Nephron progenitor cell (in vitro differentiated cells): ENCODE measurements around the gene LMLN.

Experiments
- DNase-seq: peaks from one replicate; pipeline ENCODE4 v3.0.0; 2021
- H3K27ac Mint-ChIP-seq: 2 replicates; pipeline ENCODE4 v1.8.0; 2021; ENCODE audit warnings: mild to moderate bottlenecking, moderate library complexity, mixed read lengths
- H3K27me3 Mint-ChIP-seq: 2 replicates; pipeline ENCODE4 v1.8.0; 2021; ENCODE audit warnings: mild to moderate bottlenecking, low read depth, mixed read lengths; ENCODE audit not compliant: poor library complexity
- H3K36me3 Mint-ChIP-seq: 2 replicates; pipeline ENCODE4 v1.8.0; 2021; ENCODE audit warnings: low read depth, mixed read lengths
- H3K4me1 Mint-ChIP-seq: 2 replicates; pipeline ENCODE4 v1.8.0; 2021; ENCODE audit warnings: mixed read lengths
- H3K4me3 Mint-ChIP-seq: 2 replicates; pipeline ENCODE4 v1.8.0; 2021; ENCODE audit warnings: mild to moderate bottlenecking, moderate library complexity, mixed read lengths
- H3K9me3 Mint-ChIP-seq: 2 replicates; pipeline ENCODE4 v1.8.0; 2021; ENCODE audit warnings: mild to moderate bottlenecking, moderate library complexity, mixed read lengths
- CTCF ChIP-seq: fragments of 200-600 bp; sonication (generic); IDR thresholded peaks from 2 replicates; pipeline ENCODE4 v1.5.0; 2021; ENCODE audit warnings: antibody characterized with exemption

LMLN gene

GRCh38 chr3:197983076-197983475 is 23.1 kb downstream of the LMLN start:
- no peak for TF ChIP-seq CTCF
- H3K4me3 Mint-ChIP-seq = no peak overlapping the region
- peaks cover 7% of the 10 kb centered on the region for H3K36me3 Mint-ChIP-seq
- no peak for DNase-seq
- no peaks in the 10 kb centered on the region for H3K9me3 Mint-ChIP-seq
- no peak overlapping the region for H3K27ac Mint-ChIP-seq
- no peaks in the 10 kb centered on the region for H3K4me1 Mint-ChIP-seq
- H3K27me3 Mint-ChIP-seq = no peaks in the 10 kb centered on the region

- Mint-ChIP-seq H3K27me3 (no peaks in the 10 kb centered on the region), H3K9me3 (no peaks in the 10 kb centered on the region), H3K27ac (no peak overlapping the region), H3K36me3 (peaks cover 35% of the 10 kb centered on the region), H3K4me1 (no peaks in the 10 kb centered on the region), H3K4me3 (no peak overlapping the region)
- no peak for DNase-seq
- no peak for TF ChIP-seq CTCF
Observed at GRCh38 chr3:197989651-197990050, 29.6 kb downstream of the LMLN start.

- no peaks in the 10 kb centered on the region for H3K27me3 Mint-ChIP-seq
Observed at GRCh38 chr3:197994736-197995135, 34.7 kb downstream of the LMLN start.

GRCh38 chr3:197996855-197997254 is 36.8 kb downstream of the LMLN start:
- no peaks in the 10 kb centered on the region for H3K27me3 Mint-ChIP-seq
- no peak for TF ChIP-seq CTCF
- no peak overlapping the region for H3K27ac Mint-ChIP-seq
- peaks cover 28% of the 10 kb centered on the region for H3K36me3 Mint-ChIP-seq
- no peak overlapping the region for H3K4me3 Mint-ChIP-seq
- no peaks in the 10 kb centered on the region for H3K9me3 Mint-ChIP-seq
- H3K4me1 Mint-ChIP-seq = no peaks in the 10 kb centered on the region
- DNase-seq = no peak

More at GRCh38 chr3:197994736-197995135, 34.7 kb downstream of the LMLN start:
- DNase-seq = no peak
- Mint-ChIP-seq H3K4me1 (no peaks in the 10 kb centered on the region), H3K4me3 (no peak overlapping the region), H3K27ac (no peak overlapping the region), H3K36me3 (peaks cover 40% of the 10 kb centered on the region), H3K9me3 (no peaks in the 10 kb centered on the region)
- TF ChIP-seq CTCF = no peak

- no peaks in the 10 kb centered on the region for H3K27me3 Mint-ChIP-seq
- no peak overlapping the region for H3K27ac Mint-ChIP-seq
- no peaks in the 10 kb centered on the region for H3K9me3 Mint-ChIP-seq
- peaks cover 18% of the 10 kb centered on the region for H3K36me3 Mint-ChIP-seq
- TF ChIP-seq CTCF = no peak
- no peak for DNase-seq
- no peaks in the 10 kb centered on the region for H3K4me1 Mint-ChIP-seq
- H3K4me3 Mint-ChIP-seq = no peak overlapping the region
Observed at GRCh38 chr3:197997936-197998335, 37.9 kb downstream of the LMLN start.

- H3K27ac Mint-ChIP-seq = no peak overlapping the region
- H3K9me3 Mint-ChIP-seq = peaks cover 5% of the 10 kb centered on the region
- no peak for TF ChIP-seq CTCF
- no peaks in the 10 kb centered on the region for H3K4me1 Mint-ChIP-seq
- H3K27me3 Mint-ChIP-seq = no peaks in the 10 kb centered on the region
- no peak for DNase-seq
- no peak overlapping the region for H3K4me3 Mint-ChIP-seq
- peaks cover 10% of the 10 kb centered on the region for H3K36me3 Mint-ChIP-seq
Observed at GRCh38 chr3:198017090-198017489, 57.1 kb downstream of the LMLN start.
